Breast epithelium (tissue), 4 donors: ENCODE measurements around the gene TPK1. TPM values are rescaled to one million over a fixed set of nuclear protein-coding genes. Genes with fewer than 3 reads are reported as not detected.

Experiments used
- DNase-seq, 2 donors: peaks; one replicate each; pipeline ENCODE4 v3.0.0-alpha.2; 2019; ENCODE audit warnings: low spot score in 2 of 2
- H3K27ac ChIP-seq, 2 donors: fragments of 200-600 bp; sonication (generic) in 1 of 2; one replicate each; pipeline ENCODE4 v1.5.1; 2016 to 2019; ENCODE audit warnings: mild to moderate bottlenecking in 1 of 2
- H3K27me3 ChIP-seq, 2 donors: fragments of 200-600 bp; sonication (generic) in 1 of 2; one replicate each; pipeline versions ENCODE4 v1.5.1 to v1.6.0; 2017 to 2019; ENCODE audit warnings: control low read depth in 1 of 2, mild to moderate bottlenecking in 1 of 2
- H3K36me3 ChIP-seq: fragments of 200-600 bp; one replicate; pipeline ENCODE4 v1.5.1; 2019
- H3K4me1 ChIP-seq, 2 donors: fragments of 200-600 bp; sonication (generic); one replicate each; pipeline ENCODE4 v1.5.1; 2016 to 2019; ENCODE audit warnings: control low read depth in 1 of 2
- H3K4me3 ChIP-seq, 3 donors: fragments of 200-600 bp; sonication (generic); 1 replicate in 2 of 3; 2 replicates in 1 of 3; pipeline ENCODE4 v1.5.1; 2016 to 2019; ENCODE audit warnings: mild to moderate bottlenecking in 3 of 3, moderate library complexity in 2 of 3
- H3K9me3 ChIP-seq, 2 donors: fragments of 200-600 bp; sonication (generic) in 1 of 2; one replicate each; pipeline ENCODE4 v1.5.1; 2016 to 2019; ENCODE audit warnings: control low read depth in 1 of 2
- POLR2A ChIP-seq: fragments of 450-650 bp; IDR thresholded peaks from one replicate; pipeline ENCODE4 v1.6.1; 2016; ENCODE audit warnings: antibody characterized with exemption, mild to moderate bottlenecking, moderate library complexity
- POLR2AphosphoS5 ChIP-seq, 3 donors: sonication (generic); formaldehyde crosslinking; IDR thresholded peaks; one replicate each; pipeline ENCODE4 v1.6.1; 2017; ENCODE audit warnings: antibody characterized with exemption in 3 of 3
- intact Hi-C: fragments of 100-400 bp; cut with DNase I; formaldehyde crosslinking; loops from one replicate; pipeline ENCODE4 v1.15.1; 2023; ENCODE audit warnings: low total_unique reads
- total RNA-seq, 3 donors: library from RNA; depleted of rRNA; stranded (reverse); fragments of >200 nt; gene quantifications; one replicate each; pipeline ENCODE4 v1.1.0, GENCODE V29; 2016
- TF ChIP-seq, protein P1 (sequence below), 3 donors: fragments of 450-650 bp; IDR thresholded peaks; one replicate each; pipeline ENCODE4 v1.5.1; 2016 to 2017; ENCODE audit warnings: antibody characterized with exemption in 3 of 3, mild to moderate bottlenecking in 3 of 3, moderate library complexity in 3 of 3

TPK1 gene
- total RNA-seq, 3 donors from 2014 or later, result 4.8 to 9.8 (median 7.9) TPM

DNA sequence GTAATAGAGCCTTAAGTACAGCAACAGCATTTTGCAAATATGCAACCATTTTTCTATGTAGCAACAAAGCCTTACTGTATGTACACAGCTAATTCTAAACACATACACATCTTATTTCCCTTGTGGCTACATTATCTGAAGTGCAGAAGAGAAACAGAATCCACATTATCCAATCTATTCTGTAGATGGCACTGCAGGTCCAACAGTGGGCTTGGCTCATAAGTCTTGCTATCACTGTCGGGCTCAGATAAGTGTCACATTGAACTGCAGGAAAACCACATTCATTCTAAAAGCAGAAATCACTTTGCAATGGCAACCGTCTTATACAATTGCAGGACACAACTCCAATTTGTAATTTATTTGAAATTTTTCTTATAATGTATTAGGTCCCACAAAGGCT lies 322.5 kb downstream of the TPK1 start:
- Histone ChIP-seq H3K27ac (no peak overlapping the region), H3K9me3 (no peaks in the 10 kb centered on the region), H3K36me3 (no peaks in the 10 kb centered on the region), H3K4me3 (no peak overlapping the region), H3K27me3 (no peaks in the 10 kb centered on the region), H3K4me1 (no peaks in the 10 kb centered on the region)
- TF ChIP-seq, protein P1, sequence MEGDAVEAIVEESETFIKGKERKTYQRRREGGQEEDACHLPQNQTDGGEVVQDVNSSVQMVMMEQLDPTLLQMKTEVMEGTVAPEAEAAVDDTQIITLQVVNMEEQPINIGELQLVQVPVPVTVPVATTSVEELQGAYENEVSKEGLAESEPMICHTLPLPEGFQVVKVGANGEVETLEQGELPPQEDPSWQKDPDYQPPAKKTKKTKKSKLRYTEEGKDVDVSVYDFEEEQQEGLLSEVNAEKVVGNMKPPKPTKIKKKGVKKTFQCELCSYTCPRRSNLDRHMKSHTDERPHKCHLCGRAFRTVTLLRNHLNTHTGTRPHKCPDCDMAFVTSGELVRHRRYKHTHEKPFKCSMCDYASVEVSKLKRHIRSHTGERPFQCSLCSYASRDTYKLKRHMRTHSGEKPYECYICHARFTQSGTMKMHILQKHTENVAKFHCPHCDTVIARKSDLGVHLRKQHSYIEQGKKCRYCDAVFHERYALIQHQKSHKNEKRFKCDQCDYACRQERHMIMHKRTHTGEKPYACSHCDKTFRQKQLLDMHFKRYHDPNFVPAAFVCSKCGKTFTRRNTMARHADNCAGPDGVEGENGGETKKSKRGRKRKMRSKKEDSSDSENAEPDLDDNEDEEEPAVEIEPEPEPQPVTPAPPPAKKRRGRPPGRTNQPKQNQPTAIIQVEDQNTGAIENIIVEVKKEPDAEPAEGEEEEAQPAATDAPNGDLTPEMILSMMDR (IDR thresholded peaks at IDR 0.05), result no peak
- TF ChIP-seq POLR2AphosphoS5 (IDR thresholded peaks at IDR 0.05) (no peak), POLR2A (no peak)
- DNase-seq, result no peak
- intact Hi-C loops, result no loop called here

- intact Hi-C loops, result no loop called here
- no peak for TF ChIP-seq POLR2A
- no peaks in the 10 kb centered on the region for H3K27me3 ChIP-seq
Observed at GRCh38 chr7:144510621-144511020, 325.2 kb downstream of the TPK1 start.

GRCh38 chr7:144508702-144509101 lies 327.2 kb downstream of the TPK1 start:
- intact Hi-C loops, result no loop called here
- TF ChIP-seq, protein P1 (IDR thresholded peaks at IDR 0.05), result no peak
- TF ChIP-seq POLR2A (no peak), POLR2AphosphoS5 (IDR thresholded peaks at IDR 0.05) (no peak)
- no peak overlapping the region for H3K4me3 ChIP-seq
- H3K9me3 ChIP-seq, result peaks cover 0 to 4% of the 10 kb centered on the region in 2 donors
- DNase-seq, result no peak
- H3K36me3 ChIP-seq, result no peaks in the 10 kb centered on the region
- no peaks in the 10 kb centered on the region for H3K4me1 ChIP-seq
- no peaks in the 10 kb centered on the region for H3K27me3 ChIP-seq
- H3K27ac ChIP-seq, result no peak overlapping the region

More at GRCh38 chr7:144510621-144511020, 325.2 kb downstream of the TPK1 start:
- Histone ChIP-seq H3K4me3 (no peak overlapping the region), H3K27ac (no peak overlapping the region), H3K9me3 (peaks cover 0 to 4% of the 10 kb centered on the region in 2 donors), H3K4me1 (no peaks in the 10 kb centered on the region), H3K36me3 (no peaks in the 10 kb centered on the region)
- no peak for DNase-seq

DNA sequence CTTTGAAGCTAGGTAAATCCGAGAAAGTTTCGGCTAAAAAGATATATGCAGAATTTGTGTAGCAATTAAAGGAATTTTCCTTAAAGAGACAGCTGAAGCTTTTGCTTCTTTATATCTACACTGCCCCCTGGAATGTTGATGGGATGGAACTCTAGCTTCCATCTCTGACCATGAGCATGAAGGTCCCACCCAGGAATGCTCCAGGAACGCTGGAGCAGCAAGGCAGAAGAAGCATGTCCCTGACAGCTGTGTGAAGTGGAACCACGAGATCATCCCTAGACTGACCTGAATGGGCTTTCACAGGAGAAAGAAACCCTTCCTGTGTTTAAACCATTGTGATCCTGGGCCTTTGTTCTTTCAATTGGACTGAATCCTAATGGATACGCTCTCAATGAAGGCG lies 332.6 kb downstream of the TPK1 start:
- no peak for DNase-seq
- intact Hi-C loops, result no loop called here
- no peak overlapping the region for H3K4me3 ChIP-seq

DNA sequence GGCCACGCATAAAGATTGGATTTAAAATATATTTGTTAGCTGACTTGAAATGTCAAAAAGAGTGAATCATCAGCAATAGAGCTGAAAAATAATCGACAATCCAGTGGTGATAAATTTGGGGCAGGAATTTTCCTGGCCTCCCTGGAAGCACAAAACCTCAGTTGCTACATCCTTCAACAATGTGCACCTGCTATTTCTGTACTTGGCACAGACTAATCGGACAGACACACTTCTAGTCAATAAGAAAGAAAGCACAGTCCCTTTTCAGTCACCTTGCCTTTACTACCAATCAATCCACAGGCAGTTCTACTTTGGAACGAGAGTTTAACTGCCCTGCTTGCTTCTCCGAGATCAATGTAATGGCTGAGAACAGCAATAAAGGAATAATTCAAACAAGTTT lies 335.6 kb downstream of the TPK1 start:
- no peaks in the 10 kb centered on the region for H3K4me1 ChIP-seq
- H3K36me3 ChIP-seq, result no peaks in the 10 kb centered on the region
- TF ChIP-seq, protein P1 (IDR thresholded peaks at IDR 0.05), result no peak
- TF ChIP-seq POLR2A (no peak), POLR2AphosphoS5 (IDR thresholded peaks at IDR 0.05) (no peak)
- intact Hi-C loops, result no loop called here
- H3K27me3 ChIP-seq, result no peaks in the 10 kb centered on the region
- DNase-seq, result no peak
- no peaks in the 10 kb centered on the region for H3K9me3 ChIP-seq
- H3K27ac ChIP-seq, result no peak overlapping the region
- no peak overlapping the region for H3K4me3 ChIP-seq

More for the DNA sequence above, 332.6 kb downstream of the TPK1 start:
- no peaks in the 10 kb centered on the region for H3K4me1 ChIP-seq
- TF ChIP-seq POLR2AphosphoS5 (IDR thresholded peaks at IDR 0.05), result no peak
- TF ChIP-seq, protein P1 (IDR thresholded peaks at IDR 0.05), result no peak
- H3K9me3 ChIP-seq, result peaks cover 0 to 4% of the 10 kb centered on the region in 2 donors
- no peak overlapping the region for H3K27ac ChIP-seq
- no peaks in the 10 kb centered on the region for H3K27me3 ChIP-seq
- H3K36me3 ChIP-seq, result no peaks in the 10 kb centered on the region

- Histone ChIP-seq H3K27ac (no peak overlapping the region), H3K4me1 (no peaks in the 10 kb centered on the region), H3K36me3 (no peaks in the 10 kb centered on the region), H3K27me3 (no peaks in the 10 kb centered on the region), H3K4me3 (no peak overlapping the region), H3K9me3 (peaks cover 0 to 3% of the 10 kb centered on the region in 2 donors)
- TF ChIP-seq POLR2A (no peak), POLR2AphosphoS5 (IDR thresholded peaks at IDR 0.05) (no peak)
- TF ChIP-seq, protein P1 (IDR thresholded peaks at IDR 0.05), result no peak
- intact Hi-C loops, result no loop called here
- DNase-seq, result no peak
Observed at GRCh38 chr7:144497282-144497681, 338.6 kb downstream of the TPK1 start.
